ENCODE data around the gene POU2F3. TPM values are rescaled to one million over a fixed set of nuclear protein-coding genes. Genes with fewer than 3 reads are reported as not detected.

POU2F3 gene
- total and polyA plus RNA-seq, 2 of the 13 experiments (the other 11 are each of a cell fraction or from before 2014, with no cell fraction given): not detected

DNA sequence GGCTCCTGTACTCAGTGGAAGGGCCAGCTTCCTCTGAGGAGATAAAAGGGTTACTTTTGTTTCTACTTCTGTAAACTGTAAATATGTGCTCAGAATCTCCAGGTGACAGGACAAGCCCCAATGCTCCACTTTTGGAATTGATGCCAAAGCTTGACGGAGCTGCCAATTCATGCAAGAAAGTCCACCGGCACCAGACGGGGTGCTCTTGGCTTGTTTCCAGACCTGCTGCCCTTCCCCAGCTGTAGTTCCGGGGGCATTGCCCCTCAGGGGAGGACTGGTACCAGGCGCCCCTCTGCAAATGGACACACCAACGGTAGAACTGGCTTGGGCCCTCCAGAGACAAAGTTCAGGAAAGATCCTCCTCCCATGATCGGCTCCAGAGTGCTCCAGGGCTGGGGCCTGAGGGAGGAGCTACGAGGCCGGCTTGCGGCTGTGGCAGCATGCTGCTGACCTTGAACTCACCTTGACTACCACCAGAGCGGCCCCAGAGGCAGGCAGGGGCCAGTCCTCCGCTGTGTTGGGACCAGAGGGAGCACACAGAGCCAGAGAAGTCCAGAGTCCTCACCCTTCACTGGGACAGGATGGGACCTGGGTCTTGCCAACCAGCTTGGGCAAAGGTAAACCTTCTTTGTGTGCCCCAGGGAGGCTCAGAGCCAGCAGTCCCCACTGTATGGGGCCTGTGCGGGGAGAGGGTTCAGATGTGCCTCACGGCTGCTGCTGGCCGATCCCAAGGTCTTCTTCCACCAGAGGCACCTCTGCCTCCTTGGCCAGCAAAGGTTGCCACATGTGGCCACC is 46.9 kb upstream of the POU2F3 start (continued):
- TF ChIP-seq, protein P1, sequence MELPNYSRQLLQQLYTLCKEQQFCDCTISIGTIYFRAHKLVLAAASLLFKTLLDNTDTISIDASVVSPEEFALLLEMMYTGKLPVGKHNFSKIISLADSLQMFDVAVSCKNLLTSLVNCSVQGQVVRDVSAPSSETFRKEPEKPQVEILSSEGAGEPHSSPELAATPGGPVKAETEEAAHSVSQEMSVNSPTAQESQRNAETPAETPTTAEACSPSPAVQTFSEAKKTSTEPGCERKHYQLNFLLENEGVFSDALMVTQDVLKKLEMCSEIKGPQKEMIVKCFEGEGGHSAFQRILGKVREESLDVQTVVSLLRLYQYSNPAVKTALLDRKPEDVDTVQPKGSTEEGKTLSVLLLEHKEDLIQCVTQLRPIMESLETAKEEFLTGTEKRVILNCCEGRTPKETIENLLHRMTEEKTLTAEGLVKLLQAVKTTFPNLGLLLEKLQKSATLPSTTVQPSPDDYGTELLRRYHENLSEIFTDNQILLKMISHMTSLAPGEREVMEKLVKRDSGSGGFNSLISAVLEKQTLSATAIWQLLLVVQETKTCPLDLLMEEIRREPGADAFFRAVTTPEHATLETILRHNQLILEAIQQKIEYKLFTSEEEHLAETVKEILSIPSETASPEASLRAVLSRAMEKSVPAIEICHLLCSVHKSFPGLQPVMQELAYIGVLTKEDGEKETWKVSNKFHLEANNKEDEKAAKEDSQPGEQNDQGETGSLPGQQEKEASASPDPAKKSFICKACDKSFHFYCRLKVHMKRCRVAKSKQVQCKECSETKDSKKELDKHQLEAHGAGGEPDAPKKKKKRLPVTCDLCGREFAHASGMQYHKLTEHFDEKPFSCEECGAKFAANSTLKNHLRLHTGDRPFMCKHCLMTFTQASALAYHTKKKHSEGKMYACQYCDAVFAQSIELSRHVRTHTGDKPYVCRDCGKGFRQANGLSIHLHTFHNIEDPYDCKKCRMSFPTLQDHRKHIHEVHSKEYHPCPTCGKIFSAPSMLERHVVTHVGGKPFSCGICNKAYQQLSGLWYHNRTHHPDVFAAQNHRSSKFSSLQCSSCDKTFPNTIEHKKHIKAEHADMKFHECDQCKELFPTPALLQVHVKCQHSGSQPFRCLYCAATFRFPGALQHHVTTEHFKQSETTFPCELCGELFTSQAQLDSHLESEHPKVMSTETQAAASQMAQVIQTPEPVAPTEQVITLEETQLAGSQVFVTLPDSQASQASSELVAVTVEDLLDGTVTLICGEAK (IDR thresholded peaks at IDR 0.05): no peak
- TF ChIP-seq, protein P1 (CRISPR knock-in tag; IDR thresholded peaks at IDR 0.05): no peak; the same call in 1 of the 2 replicates
- TF ChIP-seq, protein P2, sequence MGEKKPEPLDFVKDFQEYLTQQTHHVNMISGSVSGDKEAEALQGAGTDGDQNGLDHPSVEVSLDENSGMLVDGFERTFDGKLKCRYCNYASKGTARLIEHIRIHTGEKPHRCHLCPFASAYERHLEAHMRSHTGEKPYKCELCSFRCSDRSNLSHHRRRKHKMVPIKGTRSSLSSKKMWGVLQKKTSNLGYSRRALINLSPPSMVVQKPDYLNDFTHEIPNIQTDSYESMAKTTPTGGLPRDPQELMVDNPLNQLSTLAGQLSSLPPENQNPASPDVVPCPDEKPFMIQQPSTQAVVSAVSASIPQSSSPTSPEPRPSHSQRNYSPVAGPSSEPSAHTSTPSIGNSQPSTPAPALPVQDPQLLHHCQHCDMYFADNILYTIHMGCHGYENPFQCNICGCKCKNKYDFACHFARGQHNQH (CRISPR knock-in tag; IDR thresholded peaks at IDR 0.05): peak; percentile 87; the same call in 1 of the 2 replicates
- TF ChIP-seq ZNF253 (CRISPR knock-in tag; IDR thresholded peaks at IDR 0.05; ENCODE audit: borderline replicate concordance) (no peak), PHF21A (CRISPR knock-in tag; IDR thresholded peaks at IDR 0.05) (peak; percentile 76), ERF (CRISPR knock-in tag; IDR thresholded peaks at IDR 0.05) (peak; percentile 50; the same call in 1 of the 2 replicates), SIX4 (CRISPR knock-in tag; IDR thresholded peaks at IDR 0.05) (no peak), TERF1 (CRISPR knock-in tag; IDR thresholded peaks at IDR 0.05) (no peak), ZBTB38 (CRISPR knock-in tag; IDR thresholded peaks at IDR 0.05) (no peak), ZNF333 (CRISPR knock-in tag; IDR thresholded peaks at IDR 0.05; ENCODE audit: borderline replicate concordance) (no peak), ZBTB26 (CRISPR knock-in tag; IDR thresholded peaks at IDR 0.05; ENCODE audit: borderline replicate concordance) (peak; percentile 90), THAP9 (CRISPR knock-in tag; IDR thresholded peaks at IDR 0.05; ENCODE audit: borderline replicate concordance) (peak; percentile 44; the same call in 1 of the 2 replicates)
